ENCODE data around the gene THSD4. TPM values are rescaled to one million over a fixed set of nuclear protein-coding genes. Genes with fewer than 3 reads are reported as not detected.
A peak's percentile ranks its signal among the peaks of the same experiment; 100 is the strongest.

Gene THSD4
- polyA plus RNA-seq, 3 donors = 30.2 to 36.6 (median 36.3) TPM

DNA sequence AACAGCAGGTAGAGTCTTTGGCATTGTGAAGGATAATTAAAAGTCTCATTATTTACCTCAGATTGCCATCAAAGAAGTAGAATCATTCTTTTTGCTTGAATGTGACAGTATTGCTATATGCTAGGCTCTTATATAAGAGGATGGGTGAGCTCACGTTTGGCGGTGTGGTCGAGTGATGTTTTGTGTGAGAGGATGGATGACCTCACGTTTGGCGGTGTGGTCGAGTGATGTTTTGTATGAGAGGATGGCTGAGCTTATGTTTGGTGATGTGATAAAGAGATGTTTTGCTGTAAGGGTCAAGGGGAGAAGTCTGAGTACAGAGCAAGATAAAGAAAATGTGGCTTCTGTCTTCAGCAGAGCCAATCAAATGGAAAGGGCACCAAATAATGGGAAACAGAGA lies 395.5 kb downstream of the THSD4 start:
- DNase-seq (ENCODE audit: extremely low read depth in 1 of 11, low read depth in 9 of 11, low spot score in 4 of 11) = no peak

DNA sequence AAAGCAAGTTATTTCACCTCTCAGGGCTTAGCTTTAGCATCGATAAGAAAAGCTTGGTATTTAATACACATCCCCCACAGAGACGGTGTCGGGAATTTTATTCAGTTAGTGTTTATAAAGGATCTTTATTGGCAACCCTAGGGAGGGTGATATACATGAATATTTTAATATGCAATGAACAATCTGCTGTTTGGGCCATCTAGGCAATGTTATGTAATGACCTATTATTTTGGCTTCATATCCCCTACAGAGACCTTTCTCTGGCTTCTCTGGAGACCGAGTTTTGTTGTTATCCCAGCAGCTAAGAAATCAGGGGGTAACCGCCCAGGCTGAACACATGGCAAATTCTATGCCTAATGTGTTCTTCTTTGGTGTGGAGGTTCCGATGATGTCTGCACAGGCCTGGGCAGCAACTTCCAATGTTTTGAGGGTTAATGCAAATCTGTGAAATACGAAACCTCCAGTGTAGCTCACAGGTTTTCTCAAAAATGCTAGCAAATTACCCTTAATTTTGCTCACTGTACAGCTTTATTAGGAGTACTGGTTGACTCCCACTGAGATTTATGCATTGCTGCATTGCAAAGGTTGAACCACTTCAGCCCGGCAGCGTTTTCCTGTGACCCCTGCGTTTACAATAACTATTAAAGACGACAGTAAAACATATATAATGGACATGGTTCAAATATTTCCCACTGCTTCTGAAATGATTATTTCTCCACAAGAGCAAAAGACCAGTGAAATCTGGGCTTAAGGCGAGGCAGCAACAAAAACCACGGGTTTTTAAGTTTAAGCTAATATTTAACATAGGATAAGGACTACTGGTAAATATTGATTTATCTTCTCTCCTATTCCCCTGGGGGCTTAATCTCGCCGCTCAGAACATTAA lies 396.8 kb downstream of the THSD4 start:
- peak in 7 of 11 donors; percentile 38 to 66 (median 54) for DNase-seq (ENCODE audit: extremely low read depth in 1 of 11, low read depth in 9 of 11, low spot score in 4 of 11)

DNA sequence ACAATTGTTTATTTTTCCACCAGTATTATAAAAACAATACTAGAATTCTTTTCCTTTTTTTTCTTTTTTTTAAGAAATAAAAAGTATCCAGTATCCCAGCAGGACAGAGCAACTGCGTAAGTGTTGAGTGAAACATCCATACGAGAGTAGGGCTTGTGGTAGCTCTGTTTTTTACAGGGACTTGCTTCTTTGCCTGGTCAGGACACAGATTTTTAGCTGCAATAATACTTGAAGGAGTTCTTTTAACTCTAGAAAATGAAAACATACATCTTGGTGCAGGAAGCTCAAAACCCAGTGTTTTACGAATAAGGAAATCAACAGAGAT lies 397.4 kb downstream of the THSD4 start:
- no peak for DNase-seq (ENCODE audit: extremely low read depth in 1 of 11, low read depth in 9 of 11, low spot score in 4 of 11)

DNA sequence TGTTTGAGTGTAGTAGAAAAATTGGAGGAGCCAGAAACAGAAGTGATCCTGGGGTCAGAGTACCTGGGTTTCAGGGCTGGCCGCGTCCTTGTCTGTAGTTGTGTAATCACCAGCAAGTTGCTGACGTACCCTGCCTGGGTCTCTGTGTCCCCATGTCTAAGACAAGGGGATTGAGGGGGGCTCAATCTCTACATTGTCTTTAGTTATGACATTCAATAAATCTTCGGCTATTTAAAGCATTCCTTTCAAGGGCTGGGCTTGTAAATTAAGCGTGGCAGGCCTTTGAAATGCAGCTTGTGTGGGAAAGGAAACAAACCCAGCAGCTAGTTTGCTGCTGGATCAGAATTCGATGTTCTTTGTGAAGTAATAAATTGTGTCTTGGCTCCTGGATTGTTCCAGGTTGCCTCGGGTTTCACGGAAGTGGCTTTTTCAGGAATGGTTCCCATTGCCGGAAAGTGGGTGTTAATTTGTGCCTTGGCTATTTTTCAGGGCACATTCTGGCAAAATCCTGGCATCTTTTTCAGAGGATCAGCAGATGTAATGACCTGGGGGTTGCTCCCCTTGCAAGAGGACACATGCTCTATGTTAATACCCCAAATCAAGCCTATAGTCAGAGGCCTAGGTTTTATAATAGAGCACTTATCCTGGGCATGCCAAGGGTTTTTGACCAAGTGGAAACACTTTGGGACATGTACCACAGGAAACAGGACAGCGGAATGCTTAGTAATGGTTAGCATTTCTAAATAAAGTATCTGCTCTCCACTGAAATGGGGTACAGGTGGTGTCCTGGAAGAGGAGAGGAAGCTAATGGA lies 400.3 kb downstream of the THSD4 start:
- DNase-seq (ENCODE audit: extremely low read depth in 1 of 11, low read depth in 9 of 11, low spot score in 4 of 11) = no peak

DNA sequence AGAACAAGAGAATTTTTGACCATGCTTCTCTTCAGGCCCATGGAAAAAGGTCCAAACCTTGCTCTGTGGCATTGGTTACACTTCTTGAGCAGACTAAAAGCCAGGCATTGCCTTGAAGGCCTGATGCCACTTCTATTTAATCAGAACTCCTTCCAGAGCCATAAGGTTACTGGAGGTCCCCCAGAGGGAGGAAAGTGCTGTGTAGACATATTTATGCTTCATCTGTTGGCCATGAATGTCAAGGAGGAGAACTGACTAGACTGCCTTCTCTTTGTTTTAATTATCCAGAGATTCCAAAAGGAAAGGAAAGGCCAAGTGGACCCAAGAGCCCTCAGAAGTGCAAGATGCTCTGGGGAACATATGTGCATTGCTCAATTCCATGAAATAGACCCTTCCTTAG lies 402.5 kb downstream of the THSD4 start:
- no peak for DNase-seq (ENCODE audit: extremely low read depth in 1 of 11, low read depth in 9 of 11, low spot score in 4 of 11)

DNA sequence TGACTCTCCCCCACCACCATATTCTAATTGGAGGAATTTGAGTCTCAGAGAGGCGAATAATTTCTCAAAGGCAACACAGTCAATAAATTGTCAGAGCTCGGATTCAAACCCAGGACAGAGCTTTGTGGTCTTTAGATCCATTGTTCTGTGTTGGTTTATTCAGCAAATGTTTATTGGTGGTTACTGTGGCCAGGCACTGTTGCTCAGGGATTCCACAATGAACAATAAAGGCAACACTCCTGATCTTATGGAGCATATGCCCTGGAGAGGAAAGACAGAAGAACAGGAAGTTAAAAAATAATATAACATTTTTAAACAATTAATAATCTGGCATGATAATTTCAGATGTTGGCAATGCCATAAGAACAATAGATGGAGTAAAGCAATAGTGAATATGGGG lies 403.4 kb downstream of the THSD4 start:
- DNase-seq (ENCODE audit: extremely low read depth in 1 of 11, low read depth in 9 of 11, low spot score in 4 of 11) = no peak

DNA sequence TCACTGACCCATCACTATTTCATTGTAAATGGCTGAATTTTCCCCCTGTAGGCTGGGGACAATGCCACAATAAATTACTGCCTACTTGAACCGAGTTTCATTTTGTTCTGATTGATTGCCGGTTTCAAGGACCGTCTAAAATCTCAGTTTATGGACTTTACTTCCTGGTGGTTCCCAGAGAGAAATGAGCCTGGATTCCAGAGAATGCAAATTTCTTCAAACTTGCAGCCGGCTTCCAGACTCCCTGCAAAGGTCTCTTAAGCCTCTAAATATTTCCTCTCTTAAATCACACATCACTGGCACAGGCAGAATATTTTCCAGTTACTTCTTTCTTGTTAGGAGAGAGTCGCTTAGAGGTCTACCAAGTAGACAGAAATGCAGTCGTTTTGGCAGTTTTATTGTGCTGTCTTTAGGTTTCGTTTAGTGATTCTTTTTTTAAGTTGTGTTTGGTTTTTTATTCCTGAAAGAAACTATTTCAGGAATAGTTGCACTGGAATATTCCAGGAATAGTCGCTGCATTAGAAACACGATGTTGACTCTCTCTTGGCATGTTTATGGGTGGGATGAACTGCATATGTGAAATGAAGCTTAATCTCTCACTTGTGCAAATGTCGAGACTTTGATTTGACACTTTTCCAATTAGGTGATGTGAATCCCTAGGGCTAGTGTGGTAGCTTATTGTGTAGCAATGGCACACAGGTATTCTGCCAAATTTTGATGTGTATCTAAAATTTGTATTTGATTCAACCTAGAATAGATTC lies 411.0 kb downstream of the THSD4 start:
- peak in 6 of 11 donors; percentile 39 to 68 (median 57) for DNase-seq (ENCODE audit: extremely low read depth in 1 of 11, low read depth in 9 of 11, low spot score in 4 of 11)

DNA sequence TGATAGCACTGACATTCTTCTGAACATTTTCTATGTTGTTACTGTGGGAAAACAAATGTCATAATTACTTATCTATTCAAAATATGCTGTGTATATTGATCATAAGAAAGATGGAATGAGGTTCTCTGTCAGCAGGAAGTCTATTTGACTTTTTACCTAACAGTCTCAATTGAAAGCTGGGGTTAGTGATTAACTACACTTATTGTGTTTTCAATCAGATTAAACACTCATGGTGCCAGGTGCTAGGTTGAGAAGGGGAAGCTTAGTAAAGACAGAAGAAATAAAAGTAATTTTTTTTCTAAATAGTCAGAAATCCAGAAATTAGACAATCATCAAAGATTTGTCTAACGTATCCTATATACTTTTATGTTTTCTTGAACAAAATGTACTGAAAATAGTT lies 414.1 kb downstream of the THSD4 start:
- no peak for DNase-seq (ENCODE audit: extremely low read depth in 1 of 11, low read depth in 9 of 11, low spot score in 4 of 11)

DNA sequence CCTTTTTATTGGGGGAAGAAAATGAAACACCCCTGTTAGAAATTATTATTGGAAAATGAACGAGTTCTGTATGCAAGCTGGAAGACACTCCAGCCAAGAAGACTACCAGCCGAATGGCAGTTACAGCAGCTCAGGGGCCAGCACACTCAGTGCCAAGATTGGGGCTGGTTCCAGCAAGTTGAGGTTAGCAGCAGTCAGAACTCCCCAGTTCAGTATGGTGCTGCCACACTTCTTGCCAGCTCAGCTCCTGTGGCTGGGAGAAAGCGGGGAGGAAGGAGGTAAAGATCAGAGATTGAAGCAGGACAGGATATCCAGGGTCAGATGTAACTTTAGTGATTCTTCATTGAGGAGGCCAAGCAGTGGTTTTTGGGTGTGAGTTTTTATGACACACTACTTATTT lies 414.8 kb downstream of the THSD4 start:
- DNase-seq (ENCODE audit: extremely low read depth in 1 of 11, low read depth in 9 of 11, low spot score in 4 of 11) = no peak

DNA sequence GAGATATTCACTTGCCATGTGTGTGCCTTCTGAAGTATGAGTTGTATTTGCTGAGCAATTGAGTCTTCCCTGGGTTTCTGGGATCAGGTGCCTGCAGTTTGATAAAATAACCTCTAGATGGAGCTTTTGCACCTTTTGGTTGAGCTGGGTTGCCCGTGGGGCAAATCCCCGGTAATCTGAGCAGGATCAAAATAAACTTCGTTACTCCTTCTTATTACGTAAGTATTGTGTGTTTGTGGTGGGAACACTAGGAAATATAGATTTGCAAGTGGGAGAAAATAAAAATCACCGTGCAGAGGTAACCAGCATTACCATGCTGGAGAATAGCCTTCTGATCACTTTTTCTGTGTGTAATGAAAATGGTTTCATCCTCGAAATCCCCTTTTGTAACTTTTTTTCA lies 417.7 kb downstream of the THSD4 start:
- no peak for DNase-seq (ENCODE audit: extremely low read depth in 1 of 11, low read depth in 9 of 11, low spot score in 4 of 11)

DNA sequence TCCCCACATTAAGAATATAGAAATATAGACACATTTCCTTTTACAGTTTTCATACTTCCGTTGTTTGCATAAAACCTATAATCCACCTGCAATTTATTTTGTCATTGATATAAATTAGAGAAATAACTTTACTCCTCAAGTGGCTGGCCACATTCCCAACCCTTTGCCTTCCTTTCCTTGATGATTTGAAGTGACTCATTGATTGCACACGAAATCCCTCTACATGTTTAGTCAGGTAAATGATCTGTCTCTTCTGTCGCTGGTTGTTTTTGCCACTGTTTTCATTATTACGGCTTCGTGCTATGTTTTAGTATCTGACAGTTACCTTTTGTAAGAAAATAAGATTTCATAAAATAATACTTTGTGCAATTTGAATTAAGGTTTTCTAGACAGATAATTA lies 422.9 kb downstream of the THSD4 start:
- no peak for DNase-seq (ENCODE audit: extremely low read depth in 1 of 11, low read depth in 9 of 11, low spot score in 4 of 11)

DNA sequence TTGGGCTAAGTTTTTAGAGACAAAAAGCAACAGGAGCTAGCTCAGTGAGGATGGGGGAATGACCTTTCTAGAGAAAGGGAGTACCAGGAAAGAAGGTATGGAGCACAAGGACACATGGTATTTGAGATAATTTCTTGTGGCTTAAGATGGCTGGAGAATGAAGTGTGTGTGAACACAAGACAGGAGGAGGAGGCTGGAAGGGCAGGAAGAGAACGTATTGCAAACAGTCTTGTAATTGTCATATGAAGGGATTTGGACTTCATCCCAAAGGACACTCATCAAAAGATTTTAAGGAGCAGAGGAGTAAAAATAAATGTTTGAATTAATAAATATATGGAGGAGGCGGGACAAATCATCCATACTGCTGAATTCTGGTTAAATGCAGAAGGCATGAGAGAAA lies 426.5 kb downstream of the THSD4 start:
- no peak for DNase-seq (ENCODE audit: extremely low read depth in 1 of 11, low read depth in 9 of 11, low spot score in 4 of 11)

DNA sequence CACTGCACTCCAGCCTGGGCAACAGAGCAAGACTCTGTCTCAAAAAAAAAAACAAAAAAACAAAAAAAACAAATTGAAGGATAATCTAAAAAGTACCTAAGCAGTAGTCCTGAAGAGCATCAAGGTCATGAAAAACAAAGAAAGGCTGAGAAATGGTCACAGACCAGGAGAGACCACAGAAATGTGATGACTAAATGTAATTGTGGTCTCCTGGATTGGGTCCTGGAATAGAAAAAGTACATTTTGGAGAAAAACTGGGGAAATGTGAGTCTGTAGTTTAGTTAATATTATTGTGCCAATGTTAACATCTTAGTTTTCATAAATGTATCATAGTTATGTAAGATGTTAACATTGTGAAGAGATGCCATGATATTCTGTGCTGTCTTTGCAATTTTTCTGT lies 427.6 kb downstream of the THSD4 start:
- DNase-seq (ENCODE audit: extremely low read depth in 1 of 11, low read depth in 9 of 11, low spot score in 4 of 11) = no peak

DNA sequence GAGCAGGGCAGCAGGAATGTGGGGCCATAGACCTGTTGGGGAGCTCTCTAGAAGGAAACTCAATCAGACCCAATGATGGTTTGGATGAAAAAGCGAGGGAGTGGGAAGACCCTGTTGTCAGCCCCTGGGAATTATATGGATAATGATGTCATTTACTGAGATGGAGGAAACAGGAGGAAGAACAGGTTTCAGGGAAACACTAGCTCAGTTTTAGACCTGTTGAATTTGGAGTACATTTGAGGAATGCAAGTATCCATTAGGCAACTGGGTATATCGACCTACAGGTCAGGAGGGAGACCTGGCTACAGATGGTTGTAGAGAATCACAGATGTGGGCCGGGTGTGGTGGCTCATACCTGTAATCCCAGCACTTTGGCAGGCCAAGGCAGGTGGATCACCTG lies 428.1 kb downstream of the THSD4 start:
- no peak for DNase-seq (ENCODE audit: extremely low read depth in 1 of 11, low read depth in 9 of 11, low spot score in 4 of 11)

DNA sequence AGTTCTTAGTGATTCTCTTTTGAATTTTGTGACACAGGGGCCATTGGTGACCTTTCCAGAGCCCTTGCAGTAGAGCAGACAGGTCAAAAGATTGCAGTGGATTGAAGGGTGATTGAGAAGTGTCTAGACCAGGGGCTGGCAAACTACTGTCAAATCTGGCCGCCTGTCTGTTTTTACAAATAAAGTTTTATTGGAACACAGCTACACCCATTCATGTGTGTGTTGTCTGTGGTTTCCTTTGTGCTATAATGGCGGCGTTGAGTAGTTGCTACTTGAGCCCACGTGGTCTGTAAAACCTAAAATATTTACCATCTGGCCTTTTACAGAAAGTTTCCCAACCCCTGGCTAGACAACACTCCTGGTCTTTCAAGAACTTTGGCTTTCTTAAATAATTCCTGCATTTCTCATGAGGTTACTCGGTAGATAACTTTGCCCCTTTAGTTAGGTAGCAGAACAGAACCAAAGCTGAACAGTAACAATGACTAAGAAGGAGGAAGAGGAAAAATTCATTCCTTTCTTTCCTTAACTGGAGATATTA lies 430.0 kb downstream of the THSD4 start:
- DNase-seq (ENCODE audit: extremely low read depth in 1 of 11, low read depth in 9 of 11, low spot score in 4 of 11) = no peak

DNA sequence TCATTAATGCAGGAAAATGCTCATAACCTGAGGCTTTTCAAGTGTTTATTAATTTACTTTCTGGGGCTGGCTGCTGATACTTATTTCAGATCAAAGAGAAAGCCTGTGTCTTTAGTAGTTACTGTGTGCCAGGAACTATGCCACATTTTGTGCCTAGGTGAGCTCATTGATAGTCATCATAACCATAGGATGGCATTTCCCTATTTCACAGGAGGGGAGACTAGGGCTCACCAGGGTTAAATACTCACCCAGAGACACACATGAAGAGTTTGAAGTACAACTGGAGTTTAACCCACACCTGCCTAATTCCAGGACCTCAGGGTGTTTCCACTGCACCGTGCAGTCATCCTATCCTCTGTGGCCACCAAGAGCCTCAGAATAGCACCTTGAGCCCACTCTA lies 430.7 kb downstream of the THSD4 start:
- no peak for DNase-seq (ENCODE audit: extremely low read depth in 1 of 11, low read depth in 9 of 11, low spot score in 4 of 11)

DNA sequence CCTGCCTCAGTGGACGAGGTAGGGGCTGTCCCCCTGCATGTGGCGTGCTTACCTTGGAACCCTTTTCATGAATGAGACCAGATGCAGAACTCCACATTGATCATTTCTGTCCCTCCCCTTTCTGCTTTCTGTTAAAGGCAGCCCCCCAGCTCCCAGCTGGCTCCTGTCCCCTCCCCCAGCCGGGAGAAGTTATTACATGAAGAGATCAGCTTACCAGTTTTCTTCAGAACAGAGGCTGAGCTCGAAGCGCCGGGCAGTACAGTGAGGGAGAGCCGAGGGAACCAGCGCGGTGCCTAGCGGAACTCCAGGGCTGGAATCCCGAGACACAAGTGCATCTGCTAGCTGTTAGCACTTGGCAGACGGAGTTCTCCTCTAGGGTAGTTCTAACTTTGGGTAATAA lies 431.7 kb downstream of the THSD4 start:
- DNase-seq (ENCODE audit: extremely low read depth in 1 of 11, low read depth in 9 of 11, low spot score in 4 of 11) = peak in 4 of 11 donors; percentile 33 to 45 (median 39)

DNA sequence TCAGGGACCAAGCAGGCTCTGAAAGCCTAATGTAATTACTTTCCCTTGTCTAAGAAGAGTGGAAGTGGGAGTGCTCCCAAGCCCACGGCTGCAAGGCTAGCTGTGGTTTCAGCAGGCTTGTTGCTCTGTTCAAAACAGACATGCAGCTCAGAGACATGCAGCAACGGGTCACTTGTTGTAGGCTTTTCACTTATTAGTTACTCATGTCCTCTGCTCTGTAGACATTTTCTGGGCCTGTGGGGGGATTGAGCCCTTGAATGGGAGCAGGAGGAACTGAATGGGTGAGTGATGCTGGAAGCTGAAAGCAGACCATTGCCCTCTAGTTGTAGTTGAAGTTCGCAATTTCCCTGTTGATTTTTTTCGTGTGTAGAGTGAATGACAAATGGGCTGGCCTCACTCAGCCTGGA lies 433.1 kb downstream of the THSD4 start:
- DNase-seq (ENCODE audit: extremely low read depth in 1 of 11, low read depth in 9 of 11, low spot score in 4 of 11) = no peak

DNA sequence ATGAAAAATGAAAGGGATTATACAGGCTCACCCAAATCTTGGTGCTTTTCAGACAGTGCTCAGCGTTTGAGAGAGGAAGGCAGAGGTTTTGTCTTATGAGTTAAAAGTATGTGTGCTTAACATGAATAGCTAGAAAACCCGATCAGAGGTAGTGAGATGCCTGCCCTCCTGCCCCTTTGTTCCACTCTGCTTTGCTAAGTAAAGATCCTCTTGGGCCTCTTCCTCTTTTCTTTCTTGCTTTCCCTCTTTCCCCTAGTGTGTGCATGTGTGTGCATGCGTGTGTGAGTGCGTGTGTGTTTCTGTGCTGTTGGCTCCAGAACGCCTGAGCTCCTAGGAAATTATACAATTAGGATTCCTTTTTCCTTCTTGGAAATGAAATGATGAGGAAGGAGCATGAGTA lies 433.8 kb downstream of the THSD4 start:
- no peak for DNase-seq (ENCODE audit: extremely low read depth in 1 of 11, low read depth in 9 of 11, low spot score in 4 of 11)

DNA sequence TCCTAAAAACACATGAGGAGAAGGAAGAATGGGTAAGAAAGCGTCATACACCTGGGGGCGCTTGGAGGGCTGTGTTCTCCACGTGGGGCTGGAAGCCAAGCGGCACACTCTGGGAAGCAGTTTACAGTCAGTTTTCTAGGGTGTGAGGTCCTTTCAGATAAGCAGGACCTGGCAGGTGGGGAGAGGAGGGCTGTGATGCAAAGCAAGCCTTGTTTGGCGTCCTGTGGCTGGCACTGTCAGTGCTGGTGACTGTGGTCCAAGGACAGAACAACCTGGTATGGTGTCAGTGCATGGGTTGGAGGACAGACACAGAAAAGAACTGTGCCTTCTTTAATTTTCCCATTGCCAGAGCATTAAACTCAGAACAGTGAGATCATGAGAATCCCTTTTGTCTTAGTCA lies 434.4 kb downstream of the THSD4 start:
- no peak for DNase-seq (ENCODE audit: extremely low read depth in 1 of 11, low read depth in 9 of 11, low spot score in 4 of 11)

Measured in renal cortex interstitium (tissue), 11 donors.